ENCODE results near the gene ZNF768.

Gene ZNF768

DNA sequence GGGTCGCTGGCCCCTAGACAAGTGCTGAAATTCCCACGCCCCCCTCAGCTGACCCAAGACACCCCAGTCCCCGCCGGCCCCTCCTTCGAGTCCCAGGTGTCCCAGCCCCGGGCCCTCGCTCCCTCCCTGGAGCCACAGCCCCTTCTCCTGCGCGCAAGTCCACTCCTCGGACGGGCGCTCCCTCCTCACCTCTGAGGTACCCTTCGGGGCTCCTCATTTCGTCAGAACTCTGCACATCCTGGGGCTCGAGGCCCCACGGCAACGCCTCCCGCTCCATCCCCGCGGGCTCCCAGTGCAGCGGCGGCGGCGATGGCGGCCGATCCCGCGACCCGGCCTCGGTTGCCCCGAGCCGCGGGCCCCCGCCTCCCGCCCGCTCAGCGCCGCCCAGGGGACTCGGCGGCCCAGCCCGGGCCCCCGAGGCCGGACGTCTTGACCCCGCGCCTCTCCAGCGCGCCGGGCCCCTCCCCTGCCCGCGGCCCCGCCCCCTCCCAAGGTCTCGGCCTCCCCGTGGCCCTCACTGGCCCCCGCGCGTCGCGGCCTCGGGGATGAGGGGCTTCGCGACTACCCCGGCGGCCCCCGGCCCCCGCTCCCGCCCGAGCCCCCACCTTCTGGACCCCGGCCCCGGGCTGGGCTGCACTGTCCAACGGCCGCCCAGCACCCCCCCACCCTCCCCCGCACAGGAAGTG lies at the start of gene ZNF768:
Gene ZNF768 (minus strand): TSS at position 430 of the 686 bp plus-strand sequence. CDS start 153 bp downstream, at position 277.
- peak within 1 kb of the TSS; percentile 60 for H3K4me3 ChIP-seq (ENCODE audit: low read length)
- DNase-seq (ENCODE audit: low read depth): no peak
- TF ChIP-seq, protein P1, sequence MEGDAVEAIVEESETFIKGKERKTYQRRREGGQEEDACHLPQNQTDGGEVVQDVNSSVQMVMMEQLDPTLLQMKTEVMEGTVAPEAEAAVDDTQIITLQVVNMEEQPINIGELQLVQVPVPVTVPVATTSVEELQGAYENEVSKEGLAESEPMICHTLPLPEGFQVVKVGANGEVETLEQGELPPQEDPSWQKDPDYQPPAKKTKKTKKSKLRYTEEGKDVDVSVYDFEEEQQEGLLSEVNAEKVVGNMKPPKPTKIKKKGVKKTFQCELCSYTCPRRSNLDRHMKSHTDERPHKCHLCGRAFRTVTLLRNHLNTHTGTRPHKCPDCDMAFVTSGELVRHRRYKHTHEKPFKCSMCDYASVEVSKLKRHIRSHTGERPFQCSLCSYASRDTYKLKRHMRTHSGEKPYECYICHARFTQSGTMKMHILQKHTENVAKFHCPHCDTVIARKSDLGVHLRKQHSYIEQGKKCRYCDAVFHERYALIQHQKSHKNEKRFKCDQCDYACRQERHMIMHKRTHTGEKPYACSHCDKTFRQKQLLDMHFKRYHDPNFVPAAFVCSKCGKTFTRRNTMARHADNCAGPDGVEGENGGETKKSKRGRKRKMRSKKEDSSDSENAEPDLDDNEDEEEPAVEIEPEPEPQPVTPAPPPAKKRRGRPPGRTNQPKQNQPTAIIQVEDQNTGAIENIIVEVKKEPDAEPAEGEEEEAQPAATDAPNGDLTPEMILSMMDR (conservative IDR thresholded peaks at IDR 0.05; ENCODE audit: low read depth, low read length): no peak

GRCh38 chr16:30574678-30575077 lies 48.3 kb upstream of the ZNF768 start:
- TF ChIP-seq, protein P1 (conservative IDR thresholded peaks at IDR 0.05; ENCODE audit: low read depth, low read length): no peak
- no peak for DNase-seq (ENCODE audit: low read depth)
- H3K4me3 ChIP-seq (ENCODE audit: low read length): no peak overlapping the region

DNA sequence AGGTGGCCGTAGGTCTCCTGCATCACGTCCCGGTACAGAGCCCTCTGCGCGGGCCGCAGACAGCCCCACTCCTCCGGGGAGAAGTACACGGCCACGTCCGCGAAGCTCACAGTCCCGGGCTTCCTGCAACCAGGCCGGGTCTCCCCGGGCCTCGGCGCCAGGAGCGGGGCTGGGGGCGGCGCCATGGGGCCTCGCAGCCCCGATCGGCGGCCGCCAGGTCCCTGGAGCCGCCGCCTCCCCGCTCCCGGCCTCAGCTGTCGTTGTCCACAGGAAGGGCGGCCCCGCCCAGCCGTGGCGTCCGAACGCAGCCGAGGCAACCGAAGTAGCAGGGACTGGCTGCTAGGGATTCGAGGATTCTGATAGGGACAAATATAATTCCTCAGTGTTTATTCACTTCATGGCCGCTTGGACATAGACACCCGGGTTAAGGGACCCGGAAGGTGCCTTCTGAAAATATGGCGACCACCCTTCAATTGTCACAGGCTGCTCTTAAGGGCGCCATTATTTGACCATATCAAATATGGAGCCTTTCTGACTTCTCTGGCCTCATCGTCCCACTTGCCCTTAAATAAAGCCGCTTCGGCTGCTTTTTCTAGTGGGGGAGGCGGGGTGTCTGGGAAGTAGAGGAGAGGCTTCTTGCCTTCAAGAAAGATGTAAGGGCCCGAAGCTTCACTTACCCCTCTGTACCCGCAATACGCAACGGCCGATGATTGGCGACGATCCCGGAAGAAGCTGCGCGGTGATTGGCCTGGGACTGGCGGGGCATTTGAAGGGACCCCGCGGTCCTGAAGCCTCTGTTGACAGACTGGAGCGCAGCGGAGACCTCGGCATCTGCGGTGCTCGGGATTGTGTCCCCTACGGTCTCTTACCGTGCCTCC lies 45.3 kb upstream of the ZNF768 start, which contains the start of gene ZNF688:
Gene ZNF688 (minus strand): TSS at position 270 of the 878 bp plus-strand sequence. CDS start 85 bp downstream, at position 185.
- DNase-seq (ENCODE audit: low read depth): peak; percentile 95
- TF ChIP-seq, protein P1 (conservative IDR thresholded peaks at IDR 0.05; ENCODE audit: low read depth, low read length): no peak
- peak within 1 kb of the TSS; percentile 73 for H3K4me3 ChIP-seq (ENCODE audit: low read length)

GRCh38 chr16:30570636-30571444 lies 44.5 kb upstream of the ZNF768 start:
- DNase-seq (ENCODE audit: low read depth): no peak
- H3K4me3 ChIP-seq (ENCODE audit: low read length): peak overlapping the region; percentile 73
- TF ChIP-seq, protein P1 (conservative IDR thresholded peaks at IDR 0.05; ENCODE audit: low read depth, low read length): no peak

GRCh38 chr16:30569746-30570635 lies 43.6 kb upstream of the ZNF768 start:
- TF ChIP-seq, protein P1 (conservative IDR thresholded peaks at IDR 0.05; ENCODE audit: low read depth, low read length): no peak
- no peak for DNase-seq (ENCODE audit: low read depth)
- H3K4me3 ChIP-seq (ENCODE audit: low read length): no peak overlapping the region

- no peak overlapping the region for H3K4me3 ChIP-seq (ENCODE audit: low read length)
- TF ChIP-seq, protein P1 (conservative IDR thresholded peaks at IDR 0.05; ENCODE audit: low read depth, low read length): no peak
- no peak for DNase-seq (ENCODE audit: low read depth)
Observed at GRCh38 chr16:30569281-30569680, 42.9 kb upstream of the ZNF768 start.

Data from retinal pigment epithelial cell (primary cell).